GM12878 (cell line): ENCODE data around the gene DUSP12. TPM values are rescaled to one million over a fixed set of nuclear protein-coding genes. Genes with fewer than 3 reads are reported as not detected.

Experiments used
- CBX5 ChIP-seq: sonication (generic); IDR thresholded peaks from 2 replicates; pipeline ENCODE4 v1.6.1; 2016; ENCODE audit warnings: low read depth, moderate library complexity, mild to moderate bottlenecking, inconsistent platforms
- ETV6 ChIP-seq, 2 experiments: fragments of 450-650 bp in 1 of 2; IDR thresholded peaks in 1 of 2; conservative IDR thresholded peaks in 1 of 2; 2 replicates each; pipeline ENCODE4 v1.6.1; 2014; ENCODE audit warnings: antibody characterized with exemption in 1 of 2, borderline replicate concordance in 1 of 2, low read depth in 1 of 2, mild to moderate bottlenecking in 1 of 2, moderate library complexity in 1 of 2
- MEF2B ChIP-seq: fragments of 450-650 bp; IDR thresholded peaks from 2 replicates; pipeline ENCODE4 v1.6.1; 2018; ENCODE audit warnings: mild to moderate bottlenecking, moderate library complexity; ENCODE audit not compliant: partially characterized antibody, poor library complexity, severe bottlenecking
- SUZ12 ChIP-seq: fragments of 200-600 bp; sonication (generic); IDR thresholded peaks from one replicate; pipeline ENCODE4 v1.6.1; 2018; ENCODE audit warnings: antibody characterized with exemption, mild to moderate bottlenecking; ENCODE audit not compliant: unreplicated experiment
- polyA plus RNA-seq, 11 experiments: library from polyadenylated mRNA; depleted of rRNA in 4 of 11; unstranded in 6 of 11; stranded (reverse) in 5 of 11; fragments of >200 nt; fragmentation: Nextera tagmentation in 4 of 11; fragmentation: Illumina TruSeq in 1 of 11; extraction: Ambion mirVana in 4 of 11; extraction: Trizol in 1 of 11; gene quantifications; 1 replicate in 1 of 11; 2 replicates in 10 of 11; pipeline versions ENCODE4 v1.2.1 to v1.2.3, GENCODE V29; 2011 to 2016; ENCODE audit warnings: inconsistent platforms in 2 of 11, missing spikeins in 2 of 11, low read depth in 1 of 11
- total RNA-seq, 4 experiments: library from RNA; depleted of rRNA in 3 of 4; stranded (reverse); fragments of >200 nt in 3 of 4; fragmentation: Illumina TruSeq in 1 of 4; extraction: Trizol in 1 of 4; gene quantifications; 2 replicates each; pipeline versions ENCODE4 v1.2.1 to v1.2.3, GENCODE V29; 2013 to 2021
- TF ChIP-seq, protein P1 (sequence below): fragments of 450-650 bp; IDR thresholded peaks from 2 replicates; pipeline ENCODE4 v1.6.1; 2016; ENCODE audit warnings: mild to moderate bottlenecking, moderate library complexity, borderline replicate concordance
- TF ChIP-seq, protein P2 (sequence below): fragments of 150-350 bp; IDR thresholded peaks from 2 replicates; pipeline ENCODE4 v1.6.1; 2014; ENCODE audit warnings: mild to moderate bottlenecking, low read depth, low read length
- TF ChIP-seq, protein P3 (sequence below): IDR thresholded peaks from 2 replicates; pipeline ENCODE4 v1.6.1; 2011; ENCODE audit warnings: borderline replicate concordance, low read depth, mild to moderate bottlenecking, moderate library complexity, mixed read lengths, low read length; ENCODE audit not compliant: insufficient read depth; ENCODE audit errors: extremely low read length

Gene DUSP12
- total and polyA plus RNA-seq, 10 of the 15 experiments (the other 5 are each of a cell fraction or from before 2014, with no cell fraction given): 7.0 to 51.5 (median 35.4) TPM

DNA sequence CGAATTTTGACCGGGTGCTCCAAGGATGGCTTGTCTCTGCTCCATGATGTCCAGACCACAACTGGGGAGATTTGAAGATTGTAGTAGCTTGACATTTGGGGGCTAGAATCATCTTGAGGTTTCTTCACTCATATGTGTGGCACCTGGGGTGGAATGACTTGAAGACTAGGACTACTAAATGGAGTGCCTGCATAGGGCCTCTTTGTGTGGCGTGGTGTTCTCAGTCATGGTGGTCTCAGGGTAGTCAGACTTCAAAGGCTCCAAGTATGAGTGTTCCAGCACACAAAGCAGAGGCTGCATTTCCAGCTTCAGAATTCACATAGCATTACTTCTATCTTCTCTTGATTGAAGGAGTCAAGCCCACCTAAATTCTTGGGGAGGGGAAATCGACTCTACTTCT is 33.3 kb downstream of the DUSP12 start (continued):
- TF ChIP-seq, protein P1, sequence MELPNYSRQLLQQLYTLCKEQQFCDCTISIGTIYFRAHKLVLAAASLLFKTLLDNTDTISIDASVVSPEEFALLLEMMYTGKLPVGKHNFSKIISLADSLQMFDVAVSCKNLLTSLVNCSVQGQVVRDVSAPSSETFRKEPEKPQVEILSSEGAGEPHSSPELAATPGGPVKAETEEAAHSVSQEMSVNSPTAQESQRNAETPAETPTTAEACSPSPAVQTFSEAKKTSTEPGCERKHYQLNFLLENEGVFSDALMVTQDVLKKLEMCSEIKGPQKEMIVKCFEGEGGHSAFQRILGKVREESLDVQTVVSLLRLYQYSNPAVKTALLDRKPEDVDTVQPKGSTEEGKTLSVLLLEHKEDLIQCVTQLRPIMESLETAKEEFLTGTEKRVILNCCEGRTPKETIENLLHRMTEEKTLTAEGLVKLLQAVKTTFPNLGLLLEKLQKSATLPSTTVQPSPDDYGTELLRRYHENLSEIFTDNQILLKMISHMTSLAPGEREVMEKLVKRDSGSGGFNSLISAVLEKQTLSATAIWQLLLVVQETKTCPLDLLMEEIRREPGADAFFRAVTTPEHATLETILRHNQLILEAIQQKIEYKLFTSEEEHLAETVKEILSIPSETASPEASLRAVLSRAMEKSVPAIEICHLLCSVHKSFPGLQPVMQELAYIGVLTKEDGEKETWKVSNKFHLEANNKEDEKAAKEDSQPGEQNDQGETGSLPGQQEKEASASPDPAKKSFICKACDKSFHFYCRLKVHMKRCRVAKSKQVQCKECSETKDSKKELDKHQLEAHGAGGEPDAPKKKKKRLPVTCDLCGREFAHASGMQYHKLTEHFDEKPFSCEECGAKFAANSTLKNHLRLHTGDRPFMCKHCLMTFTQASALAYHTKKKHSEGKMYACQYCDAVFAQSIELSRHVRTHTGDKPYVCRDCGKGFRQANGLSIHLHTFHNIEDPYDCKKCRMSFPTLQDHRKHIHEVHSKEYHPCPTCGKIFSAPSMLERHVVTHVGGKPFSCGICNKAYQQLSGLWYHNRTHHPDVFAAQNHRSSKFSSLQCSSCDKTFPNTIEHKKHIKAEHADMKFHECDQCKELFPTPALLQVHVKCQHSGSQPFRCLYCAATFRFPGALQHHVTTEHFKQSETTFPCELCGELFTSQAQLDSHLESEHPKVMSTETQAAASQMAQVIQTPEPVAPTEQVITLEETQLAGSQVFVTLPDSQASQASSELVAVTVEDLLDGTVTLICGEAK: no peak
- TF ChIP-seq MEF2B: no peak
- no peak for TF ChIP-seq CBX5
- no peak for TF ChIP-seq SUZ12
- TF ChIP-seq, protein P2, sequence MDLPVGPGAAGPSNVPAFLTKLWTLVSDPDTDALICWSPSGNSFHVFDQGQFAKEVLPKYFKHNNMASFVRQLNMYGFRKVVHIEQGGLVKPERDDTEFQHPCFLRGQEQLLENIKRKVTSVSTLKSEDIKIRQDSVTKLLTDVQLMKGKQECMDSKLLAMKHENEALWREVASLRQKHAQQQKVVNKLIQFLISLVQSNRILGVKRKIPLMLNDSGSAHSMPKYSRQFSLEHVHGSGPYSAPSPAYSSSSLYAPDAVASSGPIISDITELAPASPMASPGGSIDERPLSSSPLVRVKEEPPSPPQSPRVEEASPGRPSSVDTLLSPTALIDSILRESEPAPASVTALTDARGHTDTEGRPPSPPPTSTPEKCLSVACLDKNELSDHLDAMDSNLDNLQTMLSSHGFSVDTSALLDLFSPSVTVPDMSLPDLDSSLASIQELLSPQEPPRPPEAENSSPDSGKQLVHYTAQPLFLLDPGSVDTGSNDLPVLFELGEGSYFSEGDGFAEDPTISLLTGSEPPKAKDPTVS: no peak
- TF ChIP-seq, protein P3, sequence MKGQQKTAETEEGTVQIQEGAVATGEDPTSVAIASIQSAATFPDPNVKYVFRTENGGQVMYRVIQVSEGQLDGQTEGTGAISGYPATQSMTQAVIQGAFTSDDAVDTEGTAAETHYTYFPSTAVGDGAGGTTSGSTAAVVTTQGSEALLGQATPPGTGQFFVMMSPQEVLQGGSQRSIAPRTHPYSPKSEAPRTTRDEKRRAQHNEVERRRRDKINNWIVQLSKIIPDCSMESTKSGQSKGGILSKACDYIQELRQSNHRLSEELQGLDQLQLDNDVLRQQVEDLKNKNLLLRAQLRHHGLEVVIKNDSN: no peak
- no peak for TF ChIP-seq ETV6 (conservative IDR thresholded peaks at IDR 0.05 in 1 of 2, IDR thresholded peaks at IDR 0.05 in 1 of 2; ENCODE audit: borderline replicate concordance in 1 of 2, low read depth in 1 of 2)
